H1 (cell line): ENCODE measurements around the gene STX8.

Experiments
- ATF3 ChIP-seq: IDR thresholded peaks from 2 replicates; pipeline ENCODE4 v1.6.1; 2011; ENCODE audit warnings: low read depth, mild to moderate bottlenecking, low read length; ENCODE audit not compliant: insufficient read depth
- CTCF ChIP-seq, 3 experiments: IDR thresholded peaks; 1 replicate in 2 of 3; 2 replicates in 1 of 3; pipeline versions ENCODE4 v1.5.1 to v1.6.1; 2011; ENCODE audit warnings: low read length in 3 of 3, mild to moderate bottlenecking in 3 of 3, inconsistent platforms in 2 of 3, low read depth in 1 of 3, moderate library complexity in 1 of 3; ENCODE audit not compliant: insufficient read depth in 1 of 3; ENCODE audit errors: control extremely low read depth in 1 of 3
- RBBP5 ChIP-seq: IDR thresholded peaks from 2 replicates; pipeline ENCODE4 v1.7.1; 2012; ENCODE audit warnings: low read depth, mild to moderate bottlenecking, inconsistent platforms, low read length, moderate library complexity, borderline replicate concordance
- SUZ12 ChIP-seq: fragments of 200-600 bp; sonication (generic); IDR thresholded peaks from 2 replicates; pipeline ENCODE4 v1.6.1; 2012; ENCODE audit warnings: mild to moderate bottlenecking, inconsistent platforms, low read length, moderate library complexity, mixed read lengths

GRCh38 chr17:9355846-9356245 lies 219.8 kb downstream of the STX8 start:
- TF ChIP-seq CTCF (IDR thresholded peaks at IDR 0.05; ENCODE audit: control extremely low read depth in 1 of 3, insufficient read depth in 1 of 3, low read depth in 1 of 3, low read length in 3 of 3) (no peak), SUZ12 (no peak), RBBP5 (no peak), ATF3 (no peak)
